Measurements from ENCODE around the gene OAS3. TPM values are rescaled to one million over a fixed set of nuclear protein-coding genes. Genes with fewer than 3 reads are reported as not detected.

Gene OAS3
- total and polyA plus RNA-seq, 10 of the 15 experiments (the other 5 are each of a cell fraction or from before 2014, with no cell fraction given), result 5.1 to 107 (median 18.0) TPM

DNA sequence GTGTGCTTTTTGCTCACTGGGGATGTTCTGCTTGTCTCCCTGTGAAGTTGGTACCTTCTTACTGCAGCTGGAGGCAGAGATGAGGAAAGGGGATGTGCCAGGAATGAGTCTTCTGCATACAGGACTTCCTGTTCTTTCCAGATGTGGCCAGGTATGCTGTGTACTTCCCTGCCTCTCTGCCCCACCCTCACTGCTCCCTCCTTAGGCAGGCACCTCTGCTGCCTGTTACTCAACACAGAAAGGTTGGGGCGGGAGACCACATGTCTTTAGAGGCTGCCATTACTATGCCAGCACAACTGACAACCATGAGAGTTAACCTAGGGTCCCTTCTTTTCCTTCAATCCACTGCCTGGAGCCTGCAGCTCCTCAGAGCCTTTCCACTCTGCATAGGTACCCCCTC is 2.0 kb upstream of the OAS3 start:
- Histone ChIP-seq H3K27ac (ENCODE audit: control insufficient read depth, insufficient read depth) (no peak overlapping the region), H3K9me3 (replicated peaks; ENCODE audit: control insufficient read depth, insufficient read depth, low read length) (no peaks in the 10 kb centered on the region), H3K4me2 (ENCODE audit: control insufficient read depth, insufficient read depth) (no peak overlapping the region), H3K36me3 (ENCODE audit: control insufficient read depth in 2 of 2, insufficient read depth in 2 of 2, low read length in 1 of 2) (no peaks in the 10 kb centered on the region), H3K79me2 (ENCODE audit: control insufficient read depth, insufficient read depth, low read length) (peaks cover 20% of the 10 kb centered on the region), H3K27me3 (replicated peaks in 1 of 2; ENCODE audit: control insufficient read depth in 2 of 2, insufficient read depth in 2 of 2, low read length in 1 of 2) (no peaks in the 10 kb centered on the region), H2AFZ (ENCODE audit: control insufficient read depth, low read depth, low read length) (no peak overlapping the region), H4K20me1 (ENCODE audit: control insufficient read depth, insufficient read depth) (no peaks in the 10 kb centered on the region), H3K4me1 (ENCODE audit: control insufficient read depth, insufficient read depth, low read length) (peaks cover 8% of the 10 kb centered on the region), H3K4me3 (no peak overlapping the region), H3K9ac (ENCODE audit: control insufficient read depth, insufficient read depth, low read length) (no peak overlapping the region)
- intact Hi-C loops (cut with micrococcal nuclease; ENCODE audit: unreplicated experiment) (no loop called here), in situ Hi-C loops (cut with MboI) (no loop called here)
- POLR2A ChIA-PET, result no interaction called here
- BruUV-seq (replicated peaks), result no TSS peak
- RAD21 ChIA-PET (ENCODE audit: unreplicated experiment), result no interaction called here
- 100% methylated on average over 1 of the region's 1 CpG for WGBS (ENCODE audit: insufficient coverage, insufficient replicate concordance, low lambda C conversion rate, missing lambda C conversion rate)
- CTCF ChIA-PET, result interaction anchor here (1.6 kb wide), 1 partner anchor 28 kb away, joined by 3 read pairs; no protein-coding TSS in a partner anchor
- no peak for TF ChIP-seq EGR1 (IDR thresholded peaks at IDR 0.05; ENCODE audit: borderline replicate concordance in 1 of 2, low read depth in 2 of 2, low read length in 2 of 2)
- no peak for TF ChIP-seq MEF2B (IDR thresholded peaks at IDR 0.05; ENCODE audit: partially characterized antibody, poor library complexity, severe bottlenecking)
- no peak for TF ChIP-seq SUPT20H (IDR thresholded peaks at IDR 0.05; ENCODE audit: borderline replicate concordance, control insufficient read depth, low read depth, low read length)
- no peak for TF ChIP-seq IKZF1 (conservative IDR thresholded peaks at IDR 0.05)
- TF ChIP-seq, protein P1, sequence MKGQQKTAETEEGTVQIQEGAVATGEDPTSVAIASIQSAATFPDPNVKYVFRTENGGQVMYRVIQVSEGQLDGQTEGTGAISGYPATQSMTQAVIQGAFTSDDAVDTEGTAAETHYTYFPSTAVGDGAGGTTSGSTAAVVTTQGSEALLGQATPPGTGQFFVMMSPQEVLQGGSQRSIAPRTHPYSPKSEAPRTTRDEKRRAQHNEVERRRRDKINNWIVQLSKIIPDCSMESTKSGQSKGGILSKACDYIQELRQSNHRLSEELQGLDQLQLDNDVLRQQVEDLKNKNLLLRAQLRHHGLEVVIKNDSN (IDR thresholded peaks at IDR 0.05; ENCODE audit: borderline replicate concordance, extremely low read length, insufficient read depth, low read depth, low read length), result no peak
- no peak for TF ChIP-seq ZBED1 (IDR thresholded peaks at IDR 0.05; ENCODE audit: borderline replicate concordance)
- no peak for TF ChIP-seq FOXK2 (IDR thresholded peaks at IDR 0.05)
- TF ChIP-seq SREBF1 (IDR thresholded peaks at IDR 0.05; ENCODE audit: low read length), result no peak
- no peak for TF ChIP-seq HDAC2 (IDR thresholded peaks at IDR 0.05)
- TF ChIP-seq YBX1 (IDR thresholded peaks at IDR 0.05), result no peak
- TF ChIP-seq, protein P2, sequence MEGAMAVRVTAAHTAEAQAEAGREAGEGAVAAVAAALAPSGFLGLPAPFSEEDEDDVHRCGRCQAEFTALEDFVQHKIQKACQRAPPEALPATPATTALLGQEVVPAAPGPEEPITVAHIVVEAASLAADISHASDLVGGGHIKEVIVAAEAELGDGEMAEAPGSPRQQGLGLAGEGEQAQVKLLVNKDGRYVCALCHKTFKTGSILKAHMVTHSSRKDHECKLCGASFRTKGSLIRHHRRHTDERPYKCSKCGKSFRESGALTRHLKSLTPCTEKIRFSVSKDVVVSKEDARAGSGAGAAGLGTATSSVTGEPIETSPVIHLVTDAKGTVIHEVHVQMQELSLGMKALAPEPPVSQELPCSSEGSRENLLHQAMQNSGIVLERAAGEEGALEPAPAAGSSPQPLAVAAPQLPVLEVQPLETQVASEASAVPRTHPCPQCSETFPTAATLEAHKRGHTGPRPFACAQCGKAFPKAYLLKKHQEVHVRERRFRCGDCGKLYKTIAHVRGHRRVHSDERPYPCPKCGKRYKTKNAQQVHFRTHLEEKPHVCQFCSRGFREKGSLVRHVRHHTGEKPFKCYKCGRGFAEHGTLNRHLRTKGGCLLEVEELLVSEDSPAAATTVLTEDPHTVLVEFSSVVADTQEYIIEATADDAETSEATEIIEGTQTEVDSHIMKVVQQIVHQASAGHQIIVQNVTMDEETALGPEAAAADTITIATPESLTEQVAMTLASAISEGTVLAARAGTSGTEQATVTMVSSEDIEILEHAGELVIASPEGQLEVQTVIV (IDR thresholded peaks at IDR 0.05; ENCODE audit: borderline replicate concordance, partially characterized antibody), result no peak
- TF ChIP-seq RUNX3 (IDR thresholded peaks at IDR 0.05; ENCODE audit: low read length), result no peak
- SMC1A ChIA-PET (ENCODE audit: uncharacterized antibody, unreplicated experiment), result interaction anchor here (3.4 kb wide), 1 partner anchor 30 kb away, joined by 27 read pairs; the partner anchor contains the start of gene OAS1
- ATAC-seq (no peak), FAIRE-seq (no peak), DNase-seq (ENCODE audit: low read depth, low spot score) (no peak)
